AG09319 (cell line): ENCODE results near the gene RCAN3.
A peak's percentile ranks its signal among the peaks of the same experiment; 100 is the strongest.
"Not testable (repeated sequence)": the region's sequence is repeated elsewhere in the genome, so short reads cannot be mapped to it uniquely, and the experiment has no call there.

Experiments used
- DNase-seq: peaks from one replicate; pipeline ENCODE4 v3.0.0-alpha.2; 2010; ENCODE audit warnings: low read depth; ENCODE audit errors: extremely low read depth
- CTCF ChIP-seq: IDR thresholded peaks from 2 replicates; pipeline ENCODE4 v1.5.1; 2011; ENCODE audit warnings: low read depth, mild to moderate bottlenecking, inconsistent platforms, low read length, moderate library complexity

The RCAN3 gene

GRCh38 chr1:24502709-24503058 is at the start of gene RCAN3:
TSS of gene RCAN3 (plus strand) at chr1:24502836. CDS start at chr1:24514373, 11,537 bp downstream.
- peak; percentile 52 for DNase-seq
- no peak for TF ChIP-seq CTCF

- DNase-seq = no peak
- TF ChIP-seq CTCF = no peak
Observed at GRCh38 chr1:24452922-24453485, 49.6 kb upstream of the RCAN3 start.

- no peak for TF ChIP-seq CTCF
- no peak for DNase-seq
Observed at GRCh38 chr1:24454673-24455072, 48.0 kb upstream of the RCAN3 start.

- no peak for TF ChIP-seq CTCF
- DNase-seq = no peak
Observed at GRCh38 chr1:24455272-24455671, 47.4 kb upstream of the RCAN3 start.

- DNase-seq = no peak
- TF ChIP-seq CTCF = no peak
Observed at GRCh38 chr1:24457866-24458265, 44.8 kb upstream of the RCAN3 start.

- no peak for DNase-seq
- no peak for TF ChIP-seq CTCF
Observed at GRCh38 chr1:24459551-24460266, 42.9 kb upstream of the RCAN3 start.

- not testable (repeated sequence) for DNase-seq
Observed at GRCh38 chr1:24462128-24462527, 40.5 kb upstream of the RCAN3 start.
